Activated naive CD8-positive, alpha-beta T cell treated with anti-CD3 and anti-CD28 coated beads for 36 hours (primary cell): Measurements from ENCODE around the gene GNPDA1. TPM values are rescaled to one million over a fixed set of nuclear protein-coding genes. Genes with fewer than 3 reads are reported as not detected.
"Not testable (repeated sequence)": the region's sequence is repeated elsewhere in the genome, so short reads cannot be mapped to it uniquely, and the experiment has no call there.

ENCODE experiments used
- DNase-seq: peaks from one replicate; pipeline ENCODE4 v3.0.0; 2021
- H3K27ac Mint-ChIP-seq: one replicate; pipeline ENCODE4 v1.8.0; 2022; ENCODE audit warnings: mild to moderate bottlenecking, moderate library complexity, mixed read lengths
- H3K27me3 Mint-ChIP-seq: one replicate; pipeline ENCODE4 v1.8.0; 2022; ENCODE audit warnings: mild to moderate bottlenecking, mixed read lengths
- H3K36me3 Mint-ChIP-seq: one replicate; pipeline ENCODE4 v1.8.0; 2021; ENCODE audit warnings: mild to moderate bottlenecking, mixed read lengths
- H3K4me1 Mint-ChIP-seq: one replicate; pipeline ENCODE4 v1.8.0; 2021; ENCODE audit warnings: mixed read lengths
- H3K4me3 Mint-ChIP-seq: one replicate; pipeline ENCODE4 v1.8.0; 2022; ENCODE audit warnings: mild to moderate bottlenecking, moderate library complexity, mixed read lengths
- H3K9me3 Mint-ChIP-seq: one replicate; pipeline ENCODE4 v1.8.0; 2022; ENCODE audit warnings: mixed read lengths
- total RNA-seq, 2 experiments: library from RNA; stranded (reverse); gene quantifications; one replicate each; pipeline ENCODE4 v1.2.3, GENCODE V29; 2021

GNPDA1 gene
- total RNA-seq: 100 to 1,000 TPM; 140 to 148 TPM

- H3K27me3 Mint-ChIP-seq: peaks cover under 1% of the 10 kb centered on the region
- peaks cover 6% of the 10 kb centered on the region for H3K9me3 Mint-ChIP-seq
- peak within 1 kb of the TSS; percentile 87 for H3K4me3 Mint-ChIP-seq
- peak within 1 kb of the TSS; percentile 97 for H3K27ac Mint-ChIP-seq
- peaks cover 38% of the 10 kb centered on the region for H3K36me3 Mint-ChIP-seq
- DNase-seq: peak; percentile 82
- peaks cover 74% of the 10 kb centered on the region for H3K4me1 Mint-ChIP-seq
Measured at GRCh38 chr5:142012792-142013388, at the start of gene GNPDA1. Gene GNPDA1, minus strand, starts transcription at chr5:142013027. Its CDS starts 992 bp downstream, at chr5:142012035.

DNA sequence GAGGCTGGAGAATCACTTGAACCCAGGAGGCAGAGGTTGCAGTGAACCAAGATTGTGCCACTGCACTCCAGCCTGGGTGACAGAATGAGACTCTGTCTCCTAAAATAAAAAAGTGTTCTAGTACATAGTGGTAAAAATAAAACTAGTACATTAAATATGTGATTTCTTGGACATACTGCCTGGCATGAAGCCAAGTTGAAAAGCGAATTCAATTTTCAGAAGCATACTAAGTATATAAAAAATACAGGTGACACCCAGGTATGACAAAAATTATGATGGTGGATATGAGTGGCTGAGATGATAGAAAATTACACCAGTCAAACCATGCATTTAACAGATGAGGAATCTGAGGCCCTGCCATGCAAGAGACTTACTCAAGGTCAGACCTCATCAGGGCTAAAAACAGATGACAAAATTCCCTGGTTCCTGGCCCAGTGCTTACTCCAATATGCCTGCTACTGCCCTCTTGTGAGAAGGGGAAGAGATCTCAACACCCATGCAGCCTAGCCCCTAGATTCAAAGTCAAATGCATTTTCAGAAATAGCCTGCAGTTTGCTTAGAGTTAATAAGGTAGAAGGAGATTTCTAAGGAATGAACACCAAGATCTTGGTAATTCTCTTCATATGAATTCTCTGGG is 46.6 kb upstream of the GNPDA1 start:
- Mint-ChIP-seq H3K27ac (no peak overlapping the region), H3K9me3 (no peaks in the 10 kb centered on the region)

GRCh38 chr5:142057697-142058056 is 44.9 kb upstream of the GNPDA1 start:
- Mint-ChIP-seq H3K4me1 (peaks cover 27% of the 10 kb centered on the region), H3K9me3 (no peaks in the 10 kb centered on the region), H3K4me3 (no peak overlapping the region), H3K27ac (no peak overlapping the region), H3K27me3 (no peaks in the 10 kb centered on the region), H3K36me3 (no peaks in the 10 kb centered on the region)
- no peak for DNase-seq

More for the DNA sequence above, 46.6 kb upstream of the GNPDA1 start:
- H3K36me3 Mint-ChIP-seq: no peaks in the 10 kb centered on the region
- no peak overlapping the region for H3K4me3 Mint-ChIP-seq
- peaks cover 23% of the 10 kb centered on the region for H3K4me1 Mint-ChIP-seq
- H3K27me3 Mint-ChIP-seq: no peaks in the 10 kb centered on the region
- no peak for DNase-seq

DNA sequence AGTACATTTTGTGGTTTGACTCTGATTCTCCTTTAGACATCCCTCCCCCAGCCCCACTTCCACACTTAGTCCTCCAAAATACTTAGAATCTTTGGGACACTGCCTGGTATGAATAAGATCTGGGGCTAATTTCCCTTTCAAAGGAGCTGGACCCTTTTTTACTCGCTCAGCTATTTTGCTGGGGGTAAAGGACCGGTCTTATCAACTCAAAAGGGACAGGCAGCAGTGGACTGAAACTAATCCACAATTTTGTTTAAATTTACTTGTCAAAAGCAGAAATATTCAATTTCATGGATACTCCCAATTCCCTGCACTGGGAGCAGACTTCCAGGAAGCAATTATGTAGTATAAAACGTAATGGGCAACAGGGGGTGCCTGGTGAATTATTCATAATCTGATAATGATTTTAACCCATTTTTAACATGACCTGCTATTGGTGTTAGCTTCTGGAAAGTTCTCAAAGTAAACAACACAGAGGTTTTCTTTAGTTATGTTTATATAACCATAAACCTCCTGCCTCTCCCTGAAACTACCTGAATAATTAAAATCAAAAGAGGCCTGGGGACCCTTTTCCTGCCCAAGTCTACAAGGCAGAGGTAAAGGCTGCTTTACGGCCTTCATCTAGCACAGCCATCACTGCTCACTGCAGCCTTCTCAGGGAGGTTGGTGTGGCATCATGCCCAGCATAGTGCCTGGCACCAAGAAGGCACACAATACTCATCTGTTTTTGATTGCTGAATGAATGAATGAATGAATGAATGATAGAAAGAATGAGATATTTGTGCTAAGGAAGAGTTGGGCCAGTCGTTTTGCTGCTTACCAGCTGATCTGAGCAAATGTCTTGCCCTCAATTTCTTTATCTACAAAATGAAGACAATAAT is 44.2 kb upstream of the GNPDA1 start:
- H3K27ac Mint-ChIP-seq: no peak overlapping the region

GRCh38 chr5:142055301-142055700 is 42.5 kb upstream of the GNPDA1 start:
- Mint-ChIP-seq H3K27me3 (no peaks in the 10 kb centered on the region), H3K4me1 (peaks cover 27% of the 10 kb centered on the region), H3K9me3 (no peaks in the 10 kb centered on the region), H3K36me3 (no peaks in the 10 kb centered on the region), H3K27ac (no peak overlapping the region), H3K4me3 (no peak overlapping the region)
- no peak for DNase-seq

More for the DNA sequence above, 44.2 kb upstream of the GNPDA1 start:
- DNase-seq: no peak
- H3K9me3 Mint-ChIP-seq: no peaks in the 10 kb centered on the region
- H3K4me3 Mint-ChIP-seq: no peak overlapping the region
- no peaks in the 10 kb centered on the region for H3K36me3 Mint-ChIP-seq
- H3K4me1 Mint-ChIP-seq: peaks cover 27% of the 10 kb centered on the region
- H3K27me3 Mint-ChIP-seq: no peaks in the 10 kb centered on the region

DNA sequence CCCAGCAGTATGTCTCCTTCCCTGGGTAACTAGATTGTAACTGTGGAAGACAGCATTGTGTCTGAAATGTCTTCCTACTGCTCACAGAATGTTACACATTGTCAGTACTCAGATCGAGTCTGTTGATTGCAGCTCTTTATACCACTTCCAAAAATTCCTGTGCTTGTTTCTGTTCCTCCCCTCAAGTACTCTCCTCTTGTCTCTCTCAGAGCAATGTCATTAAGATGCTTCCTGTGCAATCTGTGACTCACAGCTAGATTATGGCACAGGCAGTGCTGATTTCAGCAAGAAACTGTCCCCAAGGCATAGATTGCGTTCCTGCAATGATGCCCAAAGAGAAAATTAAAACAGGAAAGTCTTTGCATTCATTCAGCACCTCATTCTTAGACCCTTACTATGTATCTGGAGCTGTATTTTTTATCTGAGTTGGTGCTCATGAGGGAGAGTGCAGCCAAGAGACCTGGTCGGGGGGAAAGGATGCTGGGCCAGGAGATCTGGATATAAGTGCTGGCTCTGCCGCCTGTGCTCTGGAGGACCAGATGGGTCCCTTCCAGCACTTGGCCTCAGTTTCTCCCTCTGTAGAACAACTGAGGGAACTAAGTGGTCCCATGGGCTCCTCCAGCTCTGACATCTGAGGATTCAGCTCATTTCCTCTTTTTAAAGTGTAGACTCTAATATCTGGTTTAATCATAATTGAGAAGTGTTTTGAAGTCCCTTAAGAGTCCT is 40.8 kb upstream of the GNPDA1 start:
- Mint-ChIP-seq H3K4me3 (no peak overlapping the region), H3K9me3 (no peaks in the 10 kb centered on the region), H3K4me1 (peaks cover 24% of the 10 kb centered on the region), H3K27ac (no peak overlapping the region), H3K36me3 (no peaks in the 10 kb centered on the region), H3K27me3 (no peaks in the 10 kb centered on the region)
- DNase-seq: no peak

DNA sequence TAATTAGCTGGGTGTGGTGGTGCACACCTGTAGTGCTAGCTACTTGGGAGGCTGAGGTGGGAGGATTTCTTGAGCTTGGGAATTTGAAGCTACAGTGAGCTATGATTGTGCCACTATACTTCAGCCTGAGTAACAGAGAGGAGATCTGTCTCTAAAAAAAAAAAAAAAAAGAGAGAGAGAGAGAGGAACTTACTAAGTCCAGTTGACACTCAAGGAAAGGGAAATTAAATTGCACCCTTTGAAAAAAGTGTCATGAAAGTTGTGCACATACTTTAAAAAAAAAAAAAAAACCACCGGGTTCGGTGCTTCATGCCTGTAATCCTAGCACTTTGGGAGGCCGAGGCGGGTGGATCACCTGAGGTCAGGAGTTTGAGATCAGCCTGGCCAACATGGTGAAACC is 39.2 kb upstream of the GNPDA1 start:
- not testable (repeated sequence) for H3K36me3 Mint-ChIP-seq, H3K27me3 Mint-ChIP-seq, H3K27ac Mint-ChIP-seq, H3K9me3 Mint-ChIP-seq, DNase-seq, H3K4me3 Mint-ChIP-seq
- peaks cover 16% of the 10 kb centered on the region for H3K4me1 Mint-ChIP-seq

DNA sequence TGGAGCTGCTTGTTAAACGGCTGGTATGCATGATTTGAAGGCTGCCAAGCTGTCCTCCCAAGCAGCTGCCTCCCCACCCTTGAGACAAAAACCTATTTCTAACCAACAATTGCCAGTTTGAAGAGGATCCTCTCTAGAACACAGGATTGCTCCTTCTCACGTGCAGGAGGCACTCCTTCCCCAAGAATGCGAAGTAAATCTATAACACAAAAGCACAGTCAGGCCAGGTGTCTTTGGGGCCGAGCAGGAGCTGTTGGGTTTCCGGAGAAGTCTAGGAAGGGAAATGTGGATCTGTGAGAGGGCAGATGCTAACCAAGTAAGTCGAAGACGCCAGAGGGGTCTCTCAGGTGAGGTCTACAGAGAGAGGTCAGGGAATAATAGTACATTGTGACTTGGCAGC is 35.4 kb upstream of the GNPDA1 start:
- H3K27me3 Mint-ChIP-seq: no peaks in the 10 kb centered on the region
- H3K4me3 Mint-ChIP-seq: no peak overlapping the region
- DNase-seq: no peak
- peaks cover 4% of the 10 kb centered on the region for H3K4me1 Mint-ChIP-seq
- H3K27ac Mint-ChIP-seq: no peak overlapping the region
- no peaks in the 10 kb centered on the region for H3K9me3 Mint-ChIP-seq
- no peaks in the 10 kb centered on the region for H3K36me3 Mint-ChIP-seq

DNA sequence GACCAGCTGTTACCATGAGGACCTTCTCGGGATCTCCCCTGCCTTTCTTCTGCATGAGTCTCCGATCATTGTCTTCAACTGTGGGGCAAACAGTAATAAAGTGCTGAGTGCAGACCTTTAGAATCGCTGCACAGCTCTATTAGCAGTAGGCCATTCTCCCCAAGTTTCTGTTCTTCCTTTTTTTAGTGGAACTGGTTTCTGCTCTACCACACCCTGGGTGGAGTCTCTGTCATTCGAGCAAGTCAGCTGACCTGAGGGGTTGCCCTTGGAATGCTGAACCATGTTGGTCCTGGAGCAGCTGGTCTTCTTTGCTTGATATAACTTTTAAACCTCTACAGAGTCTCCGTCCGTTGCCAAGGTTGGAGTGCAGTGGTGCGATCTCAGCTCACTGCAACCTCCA is 33.4 kb upstream of the GNPDA1 start:
- Mint-ChIP-seq H3K9me3 (no peaks in the 10 kb centered on the region), H3K4me3 (no peak overlapping the region), H3K36me3 (no peaks in the 10 kb centered on the region), H3K27ac (no peak overlapping the region), H3K27me3 (no peaks in the 10 kb centered on the region), H3K4me1 (no peaks in the 10 kb centered on the region)
- DNase-seq: no peak

GRCh38 chr5:142040881-142041280 is 28.1 kb upstream of the GNPDA1 start:
- H3K4me3 Mint-ChIP-seq, H3K4me1 Mint-ChIP-seq, DNase-seq, H3K9me3 Mint-ChIP-seq, H3K27ac Mint-ChIP-seq, H3K27me3 Mint-ChIP-seq, H3K36me3 Mint-ChIP-seq: not testable (repeated sequence)

DNA sequence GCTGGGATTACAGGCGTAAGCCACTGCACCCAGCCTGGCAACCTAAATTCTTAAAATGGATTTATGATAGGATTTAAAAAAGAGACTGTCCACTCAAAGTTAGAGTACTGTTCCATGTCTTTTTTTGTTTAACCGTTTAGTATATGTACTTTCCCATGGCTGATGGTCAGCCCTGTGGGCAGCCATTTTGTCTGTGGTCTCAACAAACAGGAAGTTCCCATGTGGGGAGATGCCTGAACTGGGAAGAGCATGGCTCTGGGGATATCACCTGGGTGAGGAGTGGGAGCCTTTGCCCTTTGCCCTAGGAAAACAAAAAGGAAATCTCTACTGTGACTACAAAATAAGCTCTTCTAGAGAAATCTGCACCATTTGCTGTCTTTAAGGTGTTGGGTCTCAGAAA is 27.5 kb upstream of the GNPDA1 start:
- Mint-ChIP-seq H3K27ac (no peak overlapping the region), H3K36me3 (no peaks in the 10 kb centered on the region), H3K27me3 (no peaks in the 10 kb centered on the region), H3K9me3 (no peaks in the 10 kb centered on the region), H3K4me1 (no peaks in the 10 kb centered on the region), H3K4me3 (no peak overlapping the region)
- no peak for DNase-seq

- Mint-ChIP-seq H3K36me3 (peaks cover 10% of the 10 kb centered on the region), H3K27ac (no peak overlapping the region), H3K4me3 (no peak overlapping the region), H3K27me3 (no peaks in the 10 kb centered on the region), H3K4me1 (peaks cover 15% of the 10 kb centered on the region), H3K9me3 (peaks cover 3% of the 10 kb centered on the region)
- DNase-seq: no peak
Measured at GRCh38 chr5:142038735-142039134, 25.9 kb upstream of the GNPDA1 start.

DNA sequence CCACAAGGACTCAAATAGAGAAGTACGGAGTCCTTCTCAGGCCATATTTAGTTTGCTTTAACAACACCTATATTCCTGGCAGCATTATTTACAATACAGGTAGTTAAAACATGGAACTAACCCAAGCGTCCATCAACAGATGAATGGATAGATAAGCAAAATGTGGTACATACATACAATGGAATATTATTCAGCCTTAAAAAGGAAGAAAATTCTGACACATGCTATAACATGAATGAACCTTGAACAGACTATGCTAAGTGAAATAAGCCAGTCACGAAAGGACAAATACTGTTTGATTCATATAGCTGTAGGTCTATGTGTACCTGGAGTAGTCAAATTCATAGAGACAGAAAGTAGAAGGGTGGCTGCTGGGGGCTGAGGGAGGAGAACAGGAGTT is 24.8 kb upstream of the GNPDA1 start:
- Mint-ChIP-seq H3K36me3 (peaks cover 13% of the 10 kb centered on the region), H3K4me1 (peaks cover 18% of the 10 kb centered on the region)
- not testable (repeated sequence) for H3K9me3 Mint-ChIP-seq, H3K27ac Mint-ChIP-seq, DNase-seq, H3K27me3 Mint-ChIP-seq, H3K4me3 Mint-ChIP-seq

DNA sequence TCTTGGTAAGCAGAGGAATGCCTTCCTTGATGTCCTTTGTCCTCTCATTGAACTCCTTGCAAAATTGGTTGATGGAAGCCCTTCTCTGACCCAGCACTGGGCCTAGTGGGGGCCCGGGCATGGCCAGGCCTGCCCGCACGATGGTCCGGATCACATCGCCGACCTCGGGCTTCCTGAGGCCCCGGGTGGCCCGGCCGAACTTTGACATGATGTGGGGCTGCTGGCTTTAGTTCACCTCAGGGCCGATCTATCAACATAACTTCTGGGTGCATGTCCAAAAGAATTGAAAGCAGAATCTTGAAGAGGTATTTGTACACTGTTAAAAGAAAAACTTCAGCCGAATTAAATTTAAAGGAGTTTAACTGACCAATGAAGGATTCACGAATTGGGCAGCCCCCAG is 24.1 kb upstream of the GNPDA1 start:
- peaks cover 18% of the 10 kb centered on the region for H3K4me1 Mint-ChIP-seq
- H3K36me3 Mint-ChIP-seq: peaks cover 13% of the 10 kb centered on the region
- H3K27me3 Mint-ChIP-seq: no peaks in the 10 kb centered on the region
- no peak for DNase-seq
- no peak overlapping the region for H3K4me3 Mint-ChIP-seq
- no peak overlapping the region for H3K27ac Mint-ChIP-seq
- H3K9me3 Mint-ChIP-seq: peaks cover 5% of the 10 kb centered on the region

GRCh38 chr5:142034994-142035393 is 22.2 kb upstream of the GNPDA1 start:
- DNase-seq: no peak
- Mint-ChIP-seq H3K4me3 (no peak overlapping the region), H3K27me3 (no peaks in the 10 kb centered on the region), H3K36me3 (peaks cover 13% of the 10 kb centered on the region), H3K4me1 (peaks cover 18% of the 10 kb centered on the region), H3K9me3 (peaks cover 5% of the 10 kb centered on the region), H3K27ac (peak overlapping the region; percentile 9)
